ENCODE data around the gene SYCE1L.

GRCh38 chr16:77194295-77195231 lies 4.6 kb upstream of the SYCE1L start:
- no peak for TF ChIP-seq CTCF (IDR thresholded peaks at IDR 0.05)
- no peak for TF ChIP-seq EZH2 (IDR thresholded peaks at IDR 0.05; ENCODE audit: borderline replicate concordance, insufficient read depth, low read depth, low read length, poor library complexity, severe bottlenecking)
